ENCODE results near the gene COL6A1.

DNA sequence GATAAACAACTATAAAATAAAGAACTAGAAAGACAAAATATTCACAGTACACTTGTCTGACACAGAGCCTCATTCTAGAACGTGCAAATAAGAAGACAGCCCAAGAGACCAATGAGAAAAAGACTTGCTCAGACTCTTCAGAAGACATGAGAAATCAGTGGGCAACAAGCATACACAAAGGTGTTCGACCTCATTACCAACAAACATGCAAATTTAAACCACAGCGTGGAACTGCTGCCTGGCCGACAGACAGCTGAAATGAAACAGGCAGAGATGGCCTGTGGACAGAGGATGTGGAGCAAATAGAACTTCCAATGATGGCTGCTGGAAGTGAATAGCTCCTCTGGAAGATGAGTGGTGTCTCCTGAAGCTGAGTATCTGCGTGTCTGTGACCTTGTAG, 22.4 kb upstream of the COL6A1 start:
- TF ChIP-seq, protein P1, sequence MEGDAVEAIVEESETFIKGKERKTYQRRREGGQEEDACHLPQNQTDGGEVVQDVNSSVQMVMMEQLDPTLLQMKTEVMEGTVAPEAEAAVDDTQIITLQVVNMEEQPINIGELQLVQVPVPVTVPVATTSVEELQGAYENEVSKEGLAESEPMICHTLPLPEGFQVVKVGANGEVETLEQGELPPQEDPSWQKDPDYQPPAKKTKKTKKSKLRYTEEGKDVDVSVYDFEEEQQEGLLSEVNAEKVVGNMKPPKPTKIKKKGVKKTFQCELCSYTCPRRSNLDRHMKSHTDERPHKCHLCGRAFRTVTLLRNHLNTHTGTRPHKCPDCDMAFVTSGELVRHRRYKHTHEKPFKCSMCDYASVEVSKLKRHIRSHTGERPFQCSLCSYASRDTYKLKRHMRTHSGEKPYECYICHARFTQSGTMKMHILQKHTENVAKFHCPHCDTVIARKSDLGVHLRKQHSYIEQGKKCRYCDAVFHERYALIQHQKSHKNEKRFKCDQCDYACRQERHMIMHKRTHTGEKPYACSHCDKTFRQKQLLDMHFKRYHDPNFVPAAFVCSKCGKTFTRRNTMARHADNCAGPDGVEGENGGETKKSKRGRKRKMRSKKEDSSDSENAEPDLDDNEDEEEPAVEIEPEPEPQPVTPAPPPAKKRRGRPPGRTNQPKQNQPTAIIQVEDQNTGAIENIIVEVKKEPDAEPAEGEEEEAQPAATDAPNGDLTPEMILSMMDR (IDR thresholded peaks at IDR 0.05; ENCODE audit: extremely low read depth in 1 of 2, insufficient read depth in 1 of 2, low read depth in 1 of 2, low read length in 2 of 2) = no peak
- TF ChIP-seq POLR2AphosphoS5 (IDR thresholded peaks at IDR 0.05; ENCODE audit: insufficient read depth, low read depth, low read length) = no peak
- TF ChIP-seq POLR2A (IDR thresholded peaks at IDR 0.05; ENCODE audit: low read depth, low read length) = no peak
- TF ChIP-seq MYC (IDR thresholded peaks at IDR 0.05; ENCODE audit: low read depth, low read length) = no peak
- TF ChIP-seq, protein P2, sequence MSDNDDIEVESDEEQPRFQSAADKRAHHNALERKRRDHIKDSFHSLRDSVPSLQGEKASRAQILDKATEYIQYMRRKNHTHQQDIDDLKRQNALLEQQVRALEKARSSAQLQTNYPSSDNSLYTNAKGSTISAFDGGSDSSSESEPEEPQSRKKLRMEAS (IDR thresholded peaks at IDR 0.05; ENCODE audit: insufficient read depth, insufficient read length) = no peak
- no peak for TF ChIP-seq EZH2 (IDR thresholded peaks at IDR 0.05; ENCODE audit: borderline replicate concordance, low read depth, low read length, severe bottlenecking)

Data from endothelial cell of umbilical vein (primary cell).